ENCODE data around the gene ANKRD40. TPM values are rescaled to one million over a fixed set of nuclear protein-coding genes. Genes with fewer than 3 reads are reported as not detected.
A peak's percentile ranks its signal among the peaks of the same experiment; 100 is the strongest.

ANKRD40 gene
- total and polyA plus RNA-seq, 12 donors, result 14.9 to 46.4 (median 36.1) TPM

DNA sequence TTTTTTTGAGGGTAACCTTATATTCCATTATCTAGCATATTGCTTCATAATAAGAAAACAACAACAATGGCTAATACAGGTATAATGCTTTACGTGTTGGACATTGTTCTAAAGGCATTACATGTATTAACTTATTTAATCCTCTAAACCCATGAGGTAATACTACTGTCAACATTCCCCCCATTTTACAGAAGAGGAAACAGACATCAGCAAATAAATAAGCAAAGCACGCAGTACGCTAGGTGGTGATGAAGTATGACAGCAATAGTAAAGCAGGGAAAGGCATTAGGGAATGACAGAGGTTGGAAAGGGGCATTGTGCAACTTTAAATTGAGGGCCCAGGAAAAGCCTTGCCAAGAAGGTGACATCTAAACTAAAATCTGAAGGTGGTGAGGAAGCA lies 4.6 kb downstream of the ANKRD40 start:
- TF ChIP-seq, protein P1, sequence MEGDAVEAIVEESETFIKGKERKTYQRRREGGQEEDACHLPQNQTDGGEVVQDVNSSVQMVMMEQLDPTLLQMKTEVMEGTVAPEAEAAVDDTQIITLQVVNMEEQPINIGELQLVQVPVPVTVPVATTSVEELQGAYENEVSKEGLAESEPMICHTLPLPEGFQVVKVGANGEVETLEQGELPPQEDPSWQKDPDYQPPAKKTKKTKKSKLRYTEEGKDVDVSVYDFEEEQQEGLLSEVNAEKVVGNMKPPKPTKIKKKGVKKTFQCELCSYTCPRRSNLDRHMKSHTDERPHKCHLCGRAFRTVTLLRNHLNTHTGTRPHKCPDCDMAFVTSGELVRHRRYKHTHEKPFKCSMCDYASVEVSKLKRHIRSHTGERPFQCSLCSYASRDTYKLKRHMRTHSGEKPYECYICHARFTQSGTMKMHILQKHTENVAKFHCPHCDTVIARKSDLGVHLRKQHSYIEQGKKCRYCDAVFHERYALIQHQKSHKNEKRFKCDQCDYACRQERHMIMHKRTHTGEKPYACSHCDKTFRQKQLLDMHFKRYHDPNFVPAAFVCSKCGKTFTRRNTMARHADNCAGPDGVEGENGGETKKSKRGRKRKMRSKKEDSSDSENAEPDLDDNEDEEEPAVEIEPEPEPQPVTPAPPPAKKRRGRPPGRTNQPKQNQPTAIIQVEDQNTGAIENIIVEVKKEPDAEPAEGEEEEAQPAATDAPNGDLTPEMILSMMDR (IDR thresholded peaks at IDR 0.05), result no peak
- no peak for TF ChIP-seq POLR2A (IDR thresholded peaks at IDR 0.05)
- H3K36me3 ChIP-seq (replicated peaks in 1 of 2), result peaks cover 0 to 26% of the 10 kb centered on the region in 2 donors
- 91 to 92% (median 92%) methylated on average over 3 of the region's 3 CpGs for WGBS, 4 donors
- H3K27me3 ChIP-seq, result no peaks in the 10 kb centered on the region
- peak in 1 of 7 donors; percentile 36 for DNase-seq
- no peaks in the 10 kb centered on the region for H3K9me3 ChIP-seq (replicated peaks in 1 of 3)
- H3K4me3 ChIP-seq, result no peak overlapping the region
- H3K27ac ChIP-seq, result no peak overlapping the region
- H3K4me1 ChIP-seq (replicated peaks in 1 of 2), result peaks cover 12 to 35% of the 10 kb centered on the region in 2 donors
- intact Hi-C loops (cut with DNase I), result no loop called here

DNA sequence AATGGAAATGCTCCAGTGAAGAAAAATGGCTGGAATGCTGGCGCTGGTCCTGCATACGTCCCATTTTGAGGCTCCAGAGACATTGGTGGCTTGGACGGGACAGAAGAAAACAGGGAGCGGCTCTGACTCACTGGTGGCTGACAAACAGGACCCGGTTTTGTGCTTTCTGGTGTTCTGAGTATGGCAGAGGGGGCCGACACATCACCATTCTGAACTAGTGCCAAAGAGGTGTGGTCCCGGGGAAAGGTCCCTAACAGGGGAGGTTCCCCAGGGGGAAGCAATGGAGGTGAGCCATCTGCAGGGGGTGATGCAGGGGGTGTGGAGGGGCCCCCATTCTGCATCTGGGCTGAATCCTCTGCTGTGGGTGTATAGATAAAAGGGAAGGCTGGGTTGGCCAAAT lies 8.3 kb downstream of the ANKRD40 start:
- intact Hi-C loops (cut with DNase I), result loop anchor here (5.0 to 10.0 kb wide), 4 partner anchors 67 to 215 kb away; partner anchors contain the start of genes ABCC3 (in 1 of the 2) and SPATA20 (in 1 of the 2)
- H3K36me3 ChIP-seq (replicated peaks in 1 of 2), result peaks cover 0 to 61% of the 10 kb centered on the region in 2 donors
- no peaks in the 10 kb centered on the region for H3K9me3 ChIP-seq (replicated peaks in 1 of 3)
- H3K27ac ChIP-seq, result no peak overlapping the region
- 84 to 93% (median 90%) methylated on average over 7 of the region's 7 CpGs for WGBS, 4 donors
- DNase-seq, result peak in 3 of 7 donors; percentile 3 to 46 (median 16)
- no peaks in the 10 kb centered on the region for H3K27me3 ChIP-seq
- H3K4me3 ChIP-seq, result no peak overlapping the region
- TF ChIP-seq POLR2A (IDR thresholded peaks at IDR 0.05), result no peak
- TF ChIP-seq, protein P1 (IDR thresholded peaks at IDR 0.05), result no peak
- H3K4me1 ChIP-seq (replicated peaks in 1 of 2), result peaks cover 0 to 34% of the 10 kb centered on the region in 2 donors

- TF ChIP-seq, protein P1 (IDR thresholded peaks at IDR 0.05), result no peak
- TF ChIP-seq POLR2A (IDR thresholded peaks at IDR 0.05), result no peak
- DNase-seq, result peak in 1 of 7 donors; percentile 35
- H3K27ac ChIP-seq, result no peak overlapping the region
- H3K4me1 ChIP-seq (replicated peaks in 1 of 2), result peaks cover 0 to 30% of the 10 kb centered on the region in 2 donors
- H3K36me3 ChIP-seq (replicated peaks in 1 of 2), result peaks cover 0 to 78% of the 10 kb centered on the region in 2 donors
- WGBS, 4 donors, result 50 to 57% (median 53%) methylated on average over 3 of the region's 3 CpGs
- intact Hi-C loops (cut with DNase I), result loop anchor here (5.0 to 10.0 kb wide), 4 partner anchors 65 to 213 kb away; partner anchors contain the start of genes ABCC3 (in 1 of the 2) and SPATA20 (in 1 of the 2)
- H3K9me3 ChIP-seq (replicated peaks in 1 of 3), result no peaks in the 10 kb centered on the region
- H3K4me3 ChIP-seq, result no peak overlapping the region
- H3K27me3 ChIP-seq, result no peaks in the 10 kb centered on the region
These were observed 9.9 kb downstream of the ANKRD40 start for GRCh38 chr17:50697663-50698272.

GRCh38 chr17:50697062-50697461 lies 10.7 kb downstream of the ANKRD40 start:
- whole genome bisulfite sequencing, 4 donors, result 87 to 89% (median 88%) methylated on average over 3 of the region's 3 CpGs
- no peak for TF ChIP-seq POLR2A (IDR thresholded peaks at IDR 0.05)
- TF ChIP-seq, protein P1 (IDR thresholded peaks at IDR 0.05), result no peak
- H3K9me3 ChIP-seq (replicated peaks in 1 of 3), result no peaks in the 10 kb centered on the region
- no peak overlapping the region for H3K4me3 ChIP-seq
- H3K27me3 ChIP-seq, result no peaks in the 10 kb centered on the region
- H3K27ac ChIP-seq, result no peak overlapping the region
- H3K4me1 ChIP-seq (replicated peaks in 1 of 2), result peaks cover 0 to 30% of the 10 kb centered on the region in 2 donors
- DNase-seq, result peak in 1 of 7 donors; percentile 28
- peaks cover 0 to 82% of the 10 kb centered on the region in 2 donors for H3K36me3 ChIP-seq (replicated peaks in 1 of 2)
- intact Hi-C loops (cut with DNase I), result loop anchor here (5.0 to 10.0 kb wide), 4 partner anchors 65 to 212 kb away; partner anchors contain the start of genes ABCC3 (in 1 of the 2) and SPATA20 (in 1 of the 2)
